ENCODE data around the gene SLC16A6.

SLC16A6 gene

DNA sequence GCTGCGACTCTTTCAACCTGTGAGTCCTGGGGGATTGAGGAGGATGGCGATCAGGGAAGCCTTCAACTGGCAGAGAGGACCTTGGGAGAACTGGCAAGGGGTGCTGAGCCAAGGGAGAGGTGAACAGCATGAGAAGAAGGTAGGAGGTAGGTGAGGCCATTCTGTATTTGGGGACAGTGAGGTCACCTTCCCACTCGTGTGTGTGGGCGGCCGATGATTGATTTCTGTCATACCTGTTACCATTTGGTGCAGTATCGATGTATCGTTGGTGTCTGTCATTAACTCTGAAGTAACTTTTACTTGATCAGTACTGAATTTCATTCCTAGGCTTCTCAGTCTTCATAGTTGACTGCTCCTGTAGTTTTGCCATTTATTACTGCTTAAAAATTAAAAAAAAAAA is 4.2 kb upstream of the SLC16A6 start:
- TF ChIP-seq, protein P1, sequence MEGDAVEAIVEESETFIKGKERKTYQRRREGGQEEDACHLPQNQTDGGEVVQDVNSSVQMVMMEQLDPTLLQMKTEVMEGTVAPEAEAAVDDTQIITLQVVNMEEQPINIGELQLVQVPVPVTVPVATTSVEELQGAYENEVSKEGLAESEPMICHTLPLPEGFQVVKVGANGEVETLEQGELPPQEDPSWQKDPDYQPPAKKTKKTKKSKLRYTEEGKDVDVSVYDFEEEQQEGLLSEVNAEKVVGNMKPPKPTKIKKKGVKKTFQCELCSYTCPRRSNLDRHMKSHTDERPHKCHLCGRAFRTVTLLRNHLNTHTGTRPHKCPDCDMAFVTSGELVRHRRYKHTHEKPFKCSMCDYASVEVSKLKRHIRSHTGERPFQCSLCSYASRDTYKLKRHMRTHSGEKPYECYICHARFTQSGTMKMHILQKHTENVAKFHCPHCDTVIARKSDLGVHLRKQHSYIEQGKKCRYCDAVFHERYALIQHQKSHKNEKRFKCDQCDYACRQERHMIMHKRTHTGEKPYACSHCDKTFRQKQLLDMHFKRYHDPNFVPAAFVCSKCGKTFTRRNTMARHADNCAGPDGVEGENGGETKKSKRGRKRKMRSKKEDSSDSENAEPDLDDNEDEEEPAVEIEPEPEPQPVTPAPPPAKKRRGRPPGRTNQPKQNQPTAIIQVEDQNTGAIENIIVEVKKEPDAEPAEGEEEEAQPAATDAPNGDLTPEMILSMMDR (IDR thresholded peaks at IDR 0.05; ENCODE audit: insufficient read depth, low read depth, low read length, missing control alignments) = no peak
- H3K4me3 ChIP-seq (ENCODE audit: low read depth, low read length) = no peak overlapping the region
- DNase-seq (ENCODE audit: low read depth) = no peak

GRCh38 chr17:68294617-68295016 is 3.7 kb upstream of the SLC16A6 start:
- no peak overlapping the region for H3K4me3 ChIP-seq (ENCODE audit: low read depth, low read length)
- TF ChIP-seq, protein P1 (IDR thresholded peaks at IDR 0.05; ENCODE audit: insufficient read depth, low read depth, low read length, missing control alignments) = no peak
- no peak for DNase-seq (ENCODE audit: low read depth)

DNA sequence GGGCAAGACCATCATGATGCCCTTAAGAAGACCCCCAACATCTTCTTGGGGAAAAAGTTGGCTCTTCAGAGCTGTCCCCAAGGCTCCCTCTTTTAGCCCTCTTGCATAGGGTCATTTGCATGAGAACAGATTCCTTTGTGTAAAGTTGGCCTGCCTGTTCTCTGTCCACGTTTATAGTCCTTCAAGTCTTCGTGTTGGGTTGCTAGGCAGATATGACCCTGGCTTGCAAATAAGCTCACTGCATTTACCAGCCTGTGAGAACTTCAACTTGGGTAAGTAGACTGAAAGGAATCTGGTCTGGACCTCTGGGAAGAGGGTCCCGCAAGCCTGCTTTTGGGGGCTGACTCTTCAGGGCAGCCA is 3.2 kb upstream of the SLC16A6 start:
- peak; percentile 16 for DNase-seq (ENCODE audit: low read depth)
- H3K4me3 ChIP-seq (ENCODE audit: low read depth, low read length) = no peak overlapping the region
- TF ChIP-seq, protein P1 (IDR thresholded peaks at IDR 0.05; ENCODE audit: insufficient read depth, low read depth, low read length, missing control alignments) = no peak

DNA sequence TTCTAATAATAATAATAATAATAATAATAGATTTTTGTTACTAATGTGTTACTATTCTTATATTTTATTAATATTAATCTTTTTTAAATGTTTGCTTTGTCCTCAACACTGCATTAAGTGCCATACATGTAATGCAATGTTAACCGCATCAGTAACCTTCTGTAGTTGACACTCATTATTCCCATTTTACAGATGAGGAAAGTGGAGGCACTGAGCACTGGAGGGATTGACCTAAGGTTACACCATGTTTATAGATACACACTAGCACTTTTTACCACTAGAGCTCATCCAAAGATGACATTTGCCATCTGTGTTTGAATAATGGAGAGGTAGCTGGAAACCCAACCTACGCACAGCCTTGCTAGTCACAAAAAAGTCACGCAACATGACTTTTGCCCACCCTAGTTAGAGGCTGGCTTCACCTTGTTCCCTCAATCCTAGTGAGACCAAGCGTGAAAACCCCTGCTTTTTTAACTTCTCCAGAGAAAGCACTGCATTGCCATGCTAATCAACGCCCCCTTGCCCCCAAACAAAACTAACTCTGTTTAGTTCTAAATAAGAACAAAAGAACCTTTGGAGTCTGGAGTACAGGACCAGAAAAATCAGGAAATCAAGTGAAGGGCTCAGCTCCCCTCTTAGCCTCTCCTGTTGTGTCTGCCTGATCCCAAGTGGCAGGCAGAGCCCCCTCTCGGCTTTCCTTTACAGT is 2.7 kb upstream of the SLC16A6 start:
- TF ChIP-seq, protein P1 (IDR thresholded peaks at IDR 0.05; ENCODE audit: insufficient read depth, low read depth, low read length, missing control alignments) = no peak
- H3K4me3 ChIP-seq (ENCODE audit: low read depth, low read length) = no peak overlapping the region
- no peak for DNase-seq (ENCODE audit: low read depth)

DNA sequence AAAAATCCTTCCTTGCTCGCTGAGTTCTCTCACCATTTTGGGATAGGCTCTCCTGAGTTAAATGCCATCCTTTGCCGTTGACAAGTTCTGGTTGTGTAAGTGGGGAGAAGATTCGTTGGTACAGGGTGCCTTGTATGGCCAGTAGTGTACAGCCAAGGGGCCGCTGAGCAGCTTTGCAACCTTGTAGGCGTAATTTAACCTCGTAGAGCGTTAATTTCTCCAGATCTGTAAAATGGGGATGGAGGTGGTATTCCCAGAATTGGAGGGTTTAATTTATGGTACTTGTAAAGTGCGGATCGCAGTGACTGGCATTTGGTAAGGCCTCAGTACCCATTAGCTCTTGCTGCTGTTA is 1.7 kb upstream of the SLC16A6 start:
- DNase-seq (ENCODE audit: low read depth) = no peak
- TF ChIP-seq, protein P1 (IDR thresholded peaks at IDR 0.05; ENCODE audit: insufficient read depth, low read depth, low read length, missing control alignments) = no peak
- H3K4me3 ChIP-seq (ENCODE audit: low read depth, low read length) = peak overlapping the region; percentile 84

DNA sequence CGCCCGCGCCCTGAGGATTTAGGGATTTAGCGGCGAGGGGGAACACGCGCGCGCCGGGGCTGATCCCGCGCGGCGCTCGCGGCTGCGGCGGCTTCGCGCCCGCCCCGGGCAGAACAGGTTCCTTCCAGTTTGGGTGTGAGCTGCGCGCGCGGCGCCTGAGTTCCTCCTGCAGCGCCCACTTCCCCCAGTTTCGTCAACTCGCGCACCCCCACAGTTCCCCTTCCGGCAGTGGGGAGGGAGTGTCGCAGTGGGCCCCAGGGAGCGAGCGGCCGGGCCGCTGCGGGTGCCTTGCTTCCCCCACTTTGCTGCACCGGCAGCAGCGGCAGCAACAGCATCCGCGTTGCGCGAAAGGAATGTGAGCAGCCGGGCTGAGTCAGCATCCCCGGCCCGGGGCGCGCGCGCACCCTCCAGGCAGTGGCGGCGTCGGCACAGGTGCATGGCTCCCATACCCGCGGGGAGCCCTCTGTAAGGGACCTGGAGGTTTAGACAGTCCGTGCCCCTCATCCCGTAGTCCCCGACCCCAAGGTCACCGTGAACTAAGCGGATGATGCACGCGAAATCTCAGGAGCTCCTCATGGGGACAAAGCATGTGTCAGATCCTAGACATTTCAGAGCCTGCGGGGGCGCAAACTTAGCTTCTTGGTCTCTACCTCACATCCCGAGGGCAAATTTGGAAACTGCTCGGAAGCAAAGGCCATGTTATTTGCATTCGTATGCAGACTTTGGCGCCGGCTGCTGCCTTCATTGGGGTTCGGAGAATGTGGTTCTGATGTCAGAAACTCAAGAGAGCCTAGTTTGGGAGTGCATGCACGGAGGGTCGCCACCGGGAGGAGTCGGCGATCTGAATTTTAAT is 1.1 kb upstream of the SLC16A6 start:
- TF ChIP-seq, protein P1 (IDR thresholded peaks at IDR 0.05; ENCODE audit: insufficient read depth, low read depth, low read length, missing control alignments) = peak; percentile 16
- H3K4me3 ChIP-seq (ENCODE audit: low read depth, low read length) = peak overlapping the region; percentile 84
- peak; percentile 98 for DNase-seq (ENCODE audit: low read depth)

Data from GM12865 (cell line).